ES-I3 (cell line): ENCODE measurements around the gene NOS1AP.

Experiments
- H3K36me3 ChIP-seq: 2 replicates; pipeline ENCODE4 v1.6.1; 2013; ENCODE audit warnings: mild to moderate bottlenecking, low read length, control low read depth, moderate library complexity; ENCODE audit not compliant: insufficient read depth
- H3K4me1 ChIP-seq: 2 replicates; pipeline ENCODE4 v1.6.1; 2013; ENCODE audit warnings: mild to moderate bottlenecking, control low read depth, low read length; ENCODE audit not compliant: insufficient read depth
- H3K9ac ChIP-seq: 2 replicates; pipeline ENCODE4 v1.6.1; 2013; ENCODE audit warnings: low read depth, mild to moderate bottlenecking, low read length, moderate library complexity
- H3K9me3 ChIP-seq: 2 replicates; pipeline ENCODE4 v1.6.1; 2013; ENCODE audit warnings: mild to moderate bottlenecking, low read length, moderate library complexity; ENCODE audit not compliant: control insufficient read depth, insufficient read depth

Gene NOS1AP

DNA sequence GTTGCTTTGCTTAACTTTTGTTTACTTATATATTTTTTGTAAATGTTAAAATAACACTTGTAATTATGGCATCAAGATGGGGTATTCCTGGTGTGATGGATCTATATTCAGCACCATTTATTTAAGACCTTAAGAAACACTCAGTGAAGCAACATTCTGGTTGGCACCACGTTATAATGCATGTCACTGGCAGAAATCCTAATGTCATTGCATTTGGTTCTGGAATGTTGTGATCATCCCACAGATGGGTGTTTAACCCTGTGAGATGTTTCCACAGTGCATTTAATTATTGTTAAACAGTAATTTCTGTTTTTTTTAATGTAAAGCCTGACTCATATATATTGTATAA lies 116.5 kb downstream of the NOS1AP start:
- Histone ChIP-seq H3K4me1 (peaks cover 8% of the 10 kb centered on the region), H3K36me3 (no peaks in the 10 kb centered on the region)

DNA sequence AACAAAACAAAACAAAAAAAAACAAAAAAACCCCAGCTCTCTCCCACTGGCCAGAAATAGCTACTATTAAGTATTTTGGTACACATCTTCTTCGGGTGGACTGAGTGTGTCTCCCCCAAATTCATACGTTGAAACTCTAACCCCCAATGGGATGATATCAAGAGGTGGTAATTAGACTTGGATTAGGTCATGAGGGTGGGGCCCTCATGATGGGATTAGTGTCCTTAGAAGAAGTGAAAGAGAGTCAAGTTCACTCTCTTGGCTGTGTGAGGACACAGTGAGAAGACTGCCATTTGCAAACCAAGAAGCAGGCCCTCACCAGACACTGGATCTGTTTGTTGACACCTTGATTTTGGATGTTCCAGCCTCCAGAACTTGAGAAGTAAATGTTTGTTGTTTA lies 116.9 kb downstream of the NOS1AP start:
- Histone ChIP-seq H3K4me1 (peaks cover 12% of the 10 kb centered on the region; the same call in 1 of the 2 replicates), H3K9ac (no peak overlapping the region), H3K9me3 (no peaks in the 10 kb centered on the region; the same call in 1 of the 2 replicates), H3K36me3 (no peaks in the 10 kb centered on the region)

More for the DNA sequence above, 116.5 kb downstream of the NOS1AP start:
- Histone ChIP-seq H3K9me3 (no peaks in the 10 kb centered on the region; the same call in 1 of the 2 replicates), H3K9ac (no peak overlapping the region)

- H3K4me1 ChIP-seq: peaks cover 20% of the 10 kb centered on the region
- no peaks in the 10 kb centered on the region for H3K36me3 ChIP-seq
- H3K9ac ChIP-seq: no peak overlapping the region
- H3K9me3 ChIP-seq: no peaks in the 10 kb centered on the region; the same call in 1 of the 2 replicates
These were observed 118.3 kb downstream of the NOS1AP start for GRCh38 chr1:162187687-162188276.

DNA sequence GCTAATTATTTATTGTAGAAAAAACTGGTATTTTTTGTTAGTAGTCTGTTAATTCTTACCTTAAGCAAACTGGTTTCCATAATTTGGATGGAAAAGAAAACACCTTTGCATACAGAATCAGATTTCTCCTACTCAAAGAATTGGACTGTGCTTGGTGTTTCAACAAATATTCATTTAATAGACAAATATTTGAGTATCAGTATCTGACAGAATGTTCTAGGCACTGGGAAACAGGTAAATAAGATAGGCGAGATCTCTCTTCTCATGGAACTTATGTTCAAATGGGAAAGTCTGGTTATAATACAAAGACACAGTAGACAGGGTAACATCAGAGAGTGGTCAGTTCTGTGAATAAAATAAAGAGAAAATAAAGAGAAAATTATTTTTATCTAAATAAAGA lies 119.9 kb downstream of the NOS1AP start:
- Histone ChIP-seq H3K36me3 (no peaks in the 10 kb centered on the region), H3K4me1 (peaks cover 28% of the 10 kb centered on the region), H3K9me3 (no peaks in the 10 kb centered on the region; the same call in 1 of the 2 replicates), H3K9ac (no peak overlapping the region)

DNA sequence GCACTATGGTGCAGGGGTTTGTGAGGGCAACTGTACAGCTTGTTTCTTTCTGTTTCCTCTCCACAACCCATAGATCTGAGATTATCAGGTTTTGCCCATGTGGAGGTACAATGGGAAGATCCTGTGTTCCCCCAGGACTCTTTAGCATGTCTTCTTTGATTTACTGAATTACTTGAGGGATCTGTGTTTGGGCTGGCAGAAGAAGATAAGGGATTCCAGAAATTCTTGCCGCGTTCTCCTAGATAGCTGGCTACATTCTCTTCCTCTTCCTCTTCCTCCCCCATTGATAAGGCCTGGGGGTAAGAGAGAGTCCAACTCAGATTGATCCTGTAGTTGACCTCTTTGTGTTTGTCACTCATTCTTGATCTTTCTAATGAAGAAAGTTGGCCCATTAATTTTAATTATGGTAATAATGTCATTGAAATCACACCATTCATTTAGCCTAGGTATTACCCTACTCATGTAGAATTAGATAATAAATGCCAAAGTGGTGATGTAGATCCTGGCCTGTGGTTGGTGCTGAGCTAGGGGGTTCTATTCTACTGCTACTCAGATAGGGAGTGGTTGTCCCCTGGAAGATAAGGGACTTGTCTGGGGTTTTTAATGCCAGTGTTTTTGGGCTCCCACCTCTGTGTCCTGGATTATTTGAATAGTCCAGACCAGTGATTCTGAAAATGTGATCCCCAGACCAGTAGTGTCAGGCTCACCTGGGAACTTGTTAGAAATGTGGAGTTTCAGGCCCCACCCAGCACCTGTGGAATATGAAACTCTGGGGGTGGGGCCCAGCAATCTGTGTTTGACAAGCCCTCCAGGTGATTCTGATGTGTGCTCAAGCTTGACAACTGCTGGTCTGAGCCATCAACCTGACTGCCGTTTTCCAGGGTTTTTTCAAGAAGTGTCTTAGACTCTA lies 122.2 kb downstream of the NOS1AP start:
- Histone ChIP-seq H3K9ac (no peak overlapping the region), H3K4me1 (peaks cover 24% of the 10 kb centered on the region), H3K9me3 (no peaks in the 10 kb centered on the region; the same call in 1 of the 2 replicates), H3K36me3 (no peaks in the 10 kb centered on the region)

GRCh38 chr1:162192306-162192678 lies 122.8 kb downstream of the NOS1AP start:
- Histone ChIP-seq H3K4me1 (peaks cover 29% of the 10 kb centered on the region), H3K9ac (no peak overlapping the region), H3K36me3 (no peaks in the 10 kb centered on the region), H3K9me3 (no peaks in the 10 kb centered on the region)

- H3K4me1 ChIP-seq: peaks cover 34% of the 10 kb centered on the region
- no peaks in the 10 kb centered on the region for H3K36me3 ChIP-seq
- no peak overlapping the region for H3K9ac ChIP-seq
- H3K9me3 ChIP-seq: no peaks in the 10 kb centered on the region
These were observed 123.3 kb downstream of the NOS1AP start for GRCh38 chr1:162192763-162193162.

GRCh38 chr1:162193221-162193620 lies 123.7 kb downstream of the NOS1AP start:
- H3K36me3 ChIP-seq: no peaks in the 10 kb centered on the region
- no peak overlapping the region for H3K9ac ChIP-seq
- no peaks in the 10 kb centered on the region for H3K9me3 ChIP-seq
- peaks cover 39% of the 10 kb centered on the region for H3K4me1 ChIP-seq

- H3K4me1 ChIP-seq: peaks cover 45% of the 10 kb centered on the region
- no peak overlapping the region for H3K9ac ChIP-seq
- H3K36me3 ChIP-seq: no peaks in the 10 kb centered on the region
- H3K9me3 ChIP-seq: no peaks in the 10 kb centered on the region
These were observed 124.3 kb downstream of the NOS1AP start for GRCh38 chr1:162193815-162194214.

GRCh38 chr1:162195567-162195966 lies 126.1 kb downstream of the NOS1AP start:
- H3K4me1 ChIP-seq: peaks cover 50% of the 10 kb centered on the region

GRCh38 chr1:162196387-162196786 lies 126.9 kb downstream of the NOS1AP start:
- H3K9me3 ChIP-seq: no peaks in the 10 kb centered on the region
- H3K4me1 ChIP-seq: peaks cover 43% of the 10 kb centered on the region
- no peak overlapping the region for H3K9ac ChIP-seq
- no peaks in the 10 kb centered on the region for H3K36me3 ChIP-seq

More at GRCh38 chr1:162195567-162195966, 126.1 kb downstream of the NOS1AP start:
- H3K9ac ChIP-seq: no peak overlapping the region
- no peaks in the 10 kb centered on the region for H3K36me3 ChIP-seq
- no peaks in the 10 kb centered on the region for H3K9me3 ChIP-seq

DNA sequence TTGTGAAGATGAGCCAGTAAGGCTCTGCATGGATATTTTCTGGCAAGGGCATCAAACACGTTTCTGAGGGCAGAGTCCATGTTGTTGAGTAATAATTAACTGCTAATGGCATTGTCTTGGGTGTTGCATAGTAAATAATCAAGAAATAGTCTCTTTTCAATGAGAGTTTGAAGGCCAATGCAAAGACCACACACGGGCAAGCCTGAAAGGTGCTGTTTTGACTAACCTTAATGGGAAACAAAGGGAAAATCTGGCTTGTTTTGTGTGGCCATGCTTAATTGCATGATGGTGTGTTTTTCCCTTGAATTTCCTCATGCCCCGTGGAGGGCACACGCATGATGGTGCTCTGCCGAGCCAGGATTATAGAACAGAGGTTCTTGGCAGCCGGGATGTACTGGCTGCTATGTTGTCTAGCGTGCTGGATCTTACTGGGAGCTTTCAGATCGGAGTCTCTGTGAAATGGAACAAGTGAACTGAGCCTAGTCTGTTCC lies 127.6 kb downstream of the NOS1AP start:
- Histone ChIP-seq H3K9ac (no peak overlapping the region), H3K4me1 (peaks cover 37% of the 10 kb centered on the region), H3K9me3 (no peaks in the 10 kb centered on the region), H3K36me3 (no peaks in the 10 kb centered on the region)

DNA sequence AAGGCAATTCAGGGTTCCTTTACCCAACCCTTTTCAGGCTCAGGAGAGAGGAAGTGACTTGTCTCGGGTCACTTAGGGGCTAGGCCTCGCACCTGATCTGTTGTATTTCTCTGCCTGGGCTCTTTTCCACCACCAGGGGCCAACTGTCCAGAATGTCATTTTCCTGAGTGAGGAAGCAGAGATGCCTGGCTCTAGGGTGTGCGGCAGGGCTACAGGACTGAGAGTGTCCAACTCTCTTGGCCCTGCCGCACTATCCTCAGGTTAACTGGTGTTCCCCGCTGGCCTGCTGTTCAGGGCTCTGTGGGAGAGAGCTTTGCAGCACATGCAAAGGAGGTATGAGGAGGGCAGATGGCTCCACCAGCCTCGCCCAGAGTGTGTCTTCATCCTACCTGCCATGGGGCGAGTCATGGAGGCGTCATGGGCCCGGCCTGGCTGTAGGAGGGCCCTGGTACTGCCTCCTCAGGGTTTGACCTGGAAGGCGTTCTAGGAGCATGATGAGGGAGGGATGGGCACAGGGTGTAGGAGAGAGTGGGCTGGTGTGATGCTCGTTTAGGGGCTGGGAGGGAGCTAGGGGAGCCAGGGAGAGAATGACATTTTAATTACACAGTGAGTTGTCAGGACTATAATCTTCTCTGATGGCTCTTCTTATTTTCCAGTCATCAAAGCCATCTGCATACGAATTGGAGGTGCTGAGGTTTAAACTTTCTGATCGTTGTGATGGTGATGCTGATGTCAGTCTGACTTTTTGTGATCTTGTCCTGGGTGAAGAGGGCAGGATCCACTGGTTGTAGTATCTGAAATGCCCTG lies 128.3 kb downstream of the NOS1AP start:
- H3K9ac ChIP-seq: no peak overlapping the region
- peaks cover 35% of the 10 kb centered on the region for H3K4me1 ChIP-seq

GRCh38 chr1:162200096-162200847 lies 130.8 kb downstream of the NOS1AP start:
- Histone ChIP-seq H3K9me3 (no peaks in the 10 kb centered on the region), H3K4me1 (peaks cover 30% of the 10 kb centered on the region), H3K9ac (no peak overlapping the region), H3K36me3 (no peaks in the 10 kb centered on the region)

More for the DNA sequence above, 128.3 kb downstream of the NOS1AP start:
- H3K9me3 ChIP-seq: no peaks in the 10 kb centered on the region
- H3K36me3 ChIP-seq: no peaks in the 10 kb centered on the region
